WERI-Rb-1 (cell line): Measurements from ENCODE around the gene MYRIP.

ENCODE experiments used
- DNase-seq: peaks from one replicate; pipeline ENCODE4 v3.0.0-alpha.2; 2020
- H3K27ac ChIP-seq: fragments of 250-450 bp; sonication (Bioruptor Pico); 2 replicates; pipeline ENCODE4 v1.5.1; 2020; ENCODE audit warnings: mild to moderate bottlenecking, moderate library complexity
- H3K27me3 ChIP-seq: fragments of 250-450 bp; sonication (Bioruptor Pico); 2 replicates; pipeline ENCODE4 v1.5.1; 2021; ENCODE audit warnings: mild to moderate bottlenecking, low read depth, moderate library complexity; ENCODE audit not compliant: insufficient read depth, severe bottlenecking
- H3K36me3 ChIP-seq: fragments of 250-450 bp; sonication (Bioruptor Pico); 2 replicates; pipeline ENCODE4 v1.5.1; 2020; ENCODE audit warnings: mild to moderate bottlenecking, moderate library complexity
- H3K4me3 ChIP-seq: 2 replicates; pipeline ENCODE4 v1.5.1; 2011; ENCODE audit warnings: low read depth, mild to moderate bottlenecking, control low read depth, low read length
- H3K9me3 ChIP-seq: fragments of 250-450 bp; sonication (Bioruptor Pico); 2 replicates; pipeline ENCODE4 v1.5.1; 2021; ENCODE audit warnings: mild to moderate bottlenecking, moderate library complexity; ENCODE audit not compliant: severe bottlenecking
- TF ChIP-seq, protein P1 (sequence below): IDR thresholded peaks from 2 replicates; pipeline ENCODE4 v1.5.1; 2011; ENCODE audit warnings: low read depth, mild to moderate bottlenecking, control low read depth, inconsistent platforms, low read length

The MYRIP gene

DNA sequence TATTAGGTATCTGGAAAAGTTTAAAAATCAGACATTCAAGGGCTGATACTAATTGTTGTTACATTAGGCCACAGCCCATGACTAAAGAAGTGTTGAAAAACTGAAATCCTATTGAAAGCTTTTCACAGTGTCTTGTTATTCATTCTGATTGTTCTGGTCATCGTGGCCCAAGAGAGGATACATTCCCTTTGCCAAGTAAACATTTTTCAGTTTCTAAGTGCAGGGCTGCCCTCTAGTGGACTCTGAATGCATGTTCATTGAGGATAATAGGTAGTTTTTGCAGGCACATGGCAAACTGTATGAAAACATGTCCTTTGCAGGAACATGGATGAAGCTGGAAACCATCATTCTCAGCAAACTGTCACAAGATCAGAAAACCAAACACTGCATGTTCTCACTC, 181.1 kb downstream of the MYRIP start:
- Histone ChIP-seq H3K36me3 (no peaks in the 10 kb centered on the region), H3K27ac (no peak overlapping the region), H3K27me3 (no peaks in the 10 kb centered on the region), H3K4me3 (no peak overlapping the region), H3K9me3 (peaks cover 2% of the 10 kb centered on the region)
- TF ChIP-seq, protein P1, sequence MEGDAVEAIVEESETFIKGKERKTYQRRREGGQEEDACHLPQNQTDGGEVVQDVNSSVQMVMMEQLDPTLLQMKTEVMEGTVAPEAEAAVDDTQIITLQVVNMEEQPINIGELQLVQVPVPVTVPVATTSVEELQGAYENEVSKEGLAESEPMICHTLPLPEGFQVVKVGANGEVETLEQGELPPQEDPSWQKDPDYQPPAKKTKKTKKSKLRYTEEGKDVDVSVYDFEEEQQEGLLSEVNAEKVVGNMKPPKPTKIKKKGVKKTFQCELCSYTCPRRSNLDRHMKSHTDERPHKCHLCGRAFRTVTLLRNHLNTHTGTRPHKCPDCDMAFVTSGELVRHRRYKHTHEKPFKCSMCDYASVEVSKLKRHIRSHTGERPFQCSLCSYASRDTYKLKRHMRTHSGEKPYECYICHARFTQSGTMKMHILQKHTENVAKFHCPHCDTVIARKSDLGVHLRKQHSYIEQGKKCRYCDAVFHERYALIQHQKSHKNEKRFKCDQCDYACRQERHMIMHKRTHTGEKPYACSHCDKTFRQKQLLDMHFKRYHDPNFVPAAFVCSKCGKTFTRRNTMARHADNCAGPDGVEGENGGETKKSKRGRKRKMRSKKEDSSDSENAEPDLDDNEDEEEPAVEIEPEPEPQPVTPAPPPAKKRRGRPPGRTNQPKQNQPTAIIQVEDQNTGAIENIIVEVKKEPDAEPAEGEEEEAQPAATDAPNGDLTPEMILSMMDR: peak; percentile 58
- peak; percentile 43 for DNase-seq

DNA sequence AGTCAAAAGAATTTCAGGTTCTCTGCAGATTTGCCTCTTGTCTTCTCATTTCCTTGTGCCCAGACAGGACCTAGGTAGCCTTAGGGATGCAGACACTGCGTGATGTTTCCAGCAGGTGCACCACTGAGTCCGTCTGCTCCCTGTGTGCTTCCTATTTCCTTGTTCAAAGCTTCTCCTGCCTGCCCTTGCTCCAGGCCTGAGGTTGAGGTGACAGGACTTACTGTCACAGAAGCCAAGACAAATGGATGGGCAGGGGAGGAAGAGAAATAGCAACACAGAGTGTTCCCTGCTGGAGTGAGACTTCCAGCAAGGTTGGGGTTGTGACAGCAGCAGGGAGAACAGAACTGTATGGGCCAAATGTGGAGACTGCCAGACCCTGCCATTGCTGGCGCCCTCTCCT, 199.4 kb downstream of the MYRIP start:
- no peak overlapping the region for H3K27ac ChIP-seq
- TF ChIP-seq, protein P1: no peak
- H3K9me3 ChIP-seq: no peaks in the 10 kb centered on the region
- no peaks in the 10 kb centered on the region for H3K36me3 ChIP-seq
- H3K4me3 ChIP-seq: no peak overlapping the region
- DNase-seq: no peak
- no peaks in the 10 kb centered on the region for H3K27me3 ChIP-seq

DNA sequence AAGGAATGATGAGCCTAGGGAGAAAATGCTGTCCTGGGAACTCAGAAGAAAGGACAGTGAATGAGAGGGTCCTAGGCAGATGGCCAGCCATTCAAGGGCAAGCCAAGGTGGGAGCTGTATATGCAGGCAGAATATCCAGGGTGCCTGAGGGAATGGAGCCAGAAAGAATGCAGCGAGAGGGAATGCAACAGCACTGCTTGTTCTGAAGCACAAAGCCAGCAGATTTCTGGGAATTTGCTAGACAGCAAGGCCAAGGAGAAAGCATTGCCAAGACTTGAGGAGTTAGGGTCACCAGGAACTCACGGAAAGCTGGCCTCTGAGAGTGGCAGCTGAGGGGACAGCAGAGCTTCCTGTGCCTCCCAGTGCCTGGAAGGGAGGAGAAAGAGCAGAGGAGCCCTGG, 200.6 kb downstream of the MYRIP start:
- Histone ChIP-seq H3K27me3 (no peaks in the 10 kb centered on the region), H3K9me3 (no peaks in the 10 kb centered on the region), H3K27ac (no peak overlapping the region), H3K36me3 (no peaks in the 10 kb centered on the region), H3K4me3 (no peak overlapping the region)
- TF ChIP-seq, protein P1: no peak
- DNase-seq: no peak

DNA sequence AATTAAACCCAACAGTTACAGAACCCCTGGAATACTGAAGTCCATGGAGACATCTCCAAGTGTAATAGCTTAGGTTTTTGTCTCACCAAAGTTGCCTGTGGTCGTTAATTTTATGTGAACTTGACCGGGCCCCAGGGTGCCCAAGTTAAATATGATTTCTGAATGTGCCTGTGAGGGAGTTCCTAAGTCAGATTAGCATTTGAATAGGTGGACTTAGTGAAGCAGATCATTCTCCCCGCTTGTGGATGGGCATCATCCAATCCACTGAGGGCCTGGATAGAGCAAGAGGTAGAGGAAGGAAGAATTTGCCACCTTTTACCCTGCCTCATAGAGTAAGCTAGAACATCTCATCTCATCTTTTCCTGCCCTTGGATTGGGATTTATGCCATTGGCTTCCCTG, 203.0 kb downstream of the MYRIP start:
- Histone ChIP-seq H3K9me3 (no peaks in the 10 kb centered on the region), H3K27me3 (no peaks in the 10 kb centered on the region)

DNA sequence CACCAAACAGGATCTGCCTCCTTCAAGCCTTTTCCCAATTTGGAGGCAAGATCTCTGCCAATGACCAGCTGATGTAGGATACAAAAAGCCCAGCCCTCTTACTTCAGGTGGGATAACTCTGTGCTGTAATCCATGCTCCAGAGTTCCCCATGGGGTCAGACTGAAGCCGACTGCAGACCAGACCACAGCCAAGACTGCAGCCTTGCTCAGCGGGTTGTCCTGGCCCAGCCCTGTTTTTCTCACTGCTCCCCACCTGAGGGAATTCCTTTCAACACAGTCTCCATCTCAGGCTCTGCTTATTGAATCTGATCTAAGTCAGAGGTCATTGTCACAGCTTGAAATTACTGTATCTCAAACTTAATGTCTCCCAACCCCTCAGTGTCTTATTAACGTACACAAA, 207.0 kb downstream of the MYRIP start:
- no peak overlapping the region for H3K4me3 ChIP-seq
- no peak for DNase-seq
- no peak overlapping the region for H3K27ac ChIP-seq
- H3K27me3 ChIP-seq: no peaks in the 10 kb centered on the region
- H3K36me3 ChIP-seq: no peaks in the 10 kb centered on the region
- TF ChIP-seq, protein P1: no peak
- no peaks in the 10 kb centered on the region for H3K9me3 ChIP-seq

More for the DNA sequence above, 203.0 kb downstream of the MYRIP start:
- H3K36me3 ChIP-seq: no peaks in the 10 kb centered on the region
- H3K4me3 ChIP-seq: no peak overlapping the region
- TF ChIP-seq, protein P1: no peak
- no peak for DNase-seq
- H3K27ac ChIP-seq: no peak overlapping the region

DNA sequence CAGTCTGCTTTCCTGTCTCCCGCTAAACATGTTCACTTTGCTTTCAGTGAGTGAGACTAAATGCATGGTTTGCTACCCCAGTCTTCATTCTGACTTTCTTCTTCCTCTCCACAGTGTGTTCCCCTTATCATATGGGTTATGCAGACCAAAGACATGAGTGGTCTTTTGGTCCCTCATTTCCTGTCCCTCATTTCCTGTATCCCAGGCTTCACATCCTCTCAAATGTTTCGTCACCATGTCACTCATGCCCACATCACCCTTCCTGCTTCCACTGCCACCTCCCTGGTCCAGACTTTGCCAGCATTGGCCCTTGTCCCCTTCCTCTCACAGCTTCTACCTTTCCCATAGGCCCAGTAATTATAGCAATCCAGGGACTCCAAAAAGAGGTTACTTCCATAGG, 209.0 kb downstream of the MYRIP start:
- H3K9me3 ChIP-seq: no peaks in the 10 kb centered on the region
- H3K27ac ChIP-seq: no peak overlapping the region
- TF ChIP-seq, protein P1: no peak
- no peak overlapping the region for H3K4me3 ChIP-seq
- no peaks in the 10 kb centered on the region for H3K27me3 ChIP-seq
- H3K36me3 ChIP-seq: no peaks in the 10 kb centered on the region
- DNase-seq: no peak
